Gastrocnemius medialis (tissue), 4 donors: ENCODE results near the gene SSC5D.

Source experiments
- CTCF ChIP-seq, 5 experiments: fragments of 450-650 bp in 3 of 5; fragments of 200-600 bp in 2 of 5; sonication (generic) in 2 of 5; IDR thresholded peaks in 4 of 5; conservative IDR thresholded peaks in 1 of 5; 1 replicate in 4 of 5; 2 replicates in 1 of 5; pipeline ENCODE4 v1.5.1; 2016 to 2019; ENCODE audit warnings: antibody characterized with exemption in 5 of 5, mild to moderate bottlenecking in 3 of 5, moderate library complexity in 3 of 5
- POLR2A ChIP-seq, 2 donors: fragments of 450-650 bp; IDR thresholded peaks; one replicate each; pipeline ENCODE4 v1.6.1; 2017; ENCODE audit warnings: antibody characterized with exemption in 2 of 2, mild to moderate bottlenecking in 2 of 2, moderate library complexity in 2 of 2

- no peak for TF ChIP-seq CTCF (IDR thresholded peaks at IDR 0.05 in 4 of 5, conservative IDR thresholded peaks at IDR 0.05 in 1 of 5)
- no peak for TF ChIP-seq POLR2A (IDR thresholded peaks at IDR 0.05)
These were observed 55.3 kb downstream of the SSC5D start for GRCh38 chr19:55543567-55543966.
